Measurements from ENCODE around the gene SLC47A2. TPM values are rescaled to one million over a fixed set of nuclear protein-coding genes. Genes with fewer than 3 reads are reported as not detected.

Gene SLC47A2
- polyA plus RNA-seq, 1 donor: 5.5 TPM

GRCh38 chr17:19727501-19728078, 11.2 kb upstream of the SLC47A2 start:
- no peak for DNase-seq

DNA sequence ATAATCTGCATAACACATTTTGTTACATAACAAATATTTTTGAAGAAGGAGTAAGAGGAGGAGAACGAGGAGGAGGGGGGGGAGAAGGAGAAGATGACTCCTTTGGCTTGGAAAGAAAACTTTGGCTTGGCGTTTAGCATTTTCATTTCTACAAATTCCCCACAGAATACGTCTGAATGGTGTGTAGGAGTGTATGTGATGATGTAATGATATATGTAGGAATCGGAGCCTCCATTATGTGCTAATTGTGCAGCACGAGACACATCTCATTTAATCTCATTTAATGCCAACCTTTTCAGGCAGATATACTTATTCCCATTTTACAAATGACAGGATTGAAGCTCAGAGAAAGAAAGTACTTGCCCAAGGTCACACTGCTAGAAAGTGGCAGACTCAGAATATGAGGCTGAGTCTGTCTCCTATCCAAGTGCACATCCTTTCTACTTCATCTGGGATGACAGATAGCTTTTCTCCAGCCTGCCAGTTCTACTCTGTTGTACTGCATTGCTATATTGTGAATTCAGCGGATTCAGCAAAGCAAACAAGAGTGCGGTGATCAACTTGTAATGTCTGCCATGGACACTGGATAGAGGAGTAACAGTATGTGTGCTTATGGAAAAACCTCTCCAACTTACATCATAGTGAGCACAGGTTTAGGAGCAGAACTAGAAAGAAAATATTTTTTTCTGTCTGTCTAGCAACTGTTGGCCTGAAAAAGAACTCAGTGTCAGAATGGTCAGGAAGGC, 10.4 kb upstream of the SLC47A2 start:
- no peak for DNase-seq

- DNase-seq: no peak
Measured at GRCh38 chr17:19725486-19725885, 9.1 kb upstream of the SLC47A2 start.

DNA sequence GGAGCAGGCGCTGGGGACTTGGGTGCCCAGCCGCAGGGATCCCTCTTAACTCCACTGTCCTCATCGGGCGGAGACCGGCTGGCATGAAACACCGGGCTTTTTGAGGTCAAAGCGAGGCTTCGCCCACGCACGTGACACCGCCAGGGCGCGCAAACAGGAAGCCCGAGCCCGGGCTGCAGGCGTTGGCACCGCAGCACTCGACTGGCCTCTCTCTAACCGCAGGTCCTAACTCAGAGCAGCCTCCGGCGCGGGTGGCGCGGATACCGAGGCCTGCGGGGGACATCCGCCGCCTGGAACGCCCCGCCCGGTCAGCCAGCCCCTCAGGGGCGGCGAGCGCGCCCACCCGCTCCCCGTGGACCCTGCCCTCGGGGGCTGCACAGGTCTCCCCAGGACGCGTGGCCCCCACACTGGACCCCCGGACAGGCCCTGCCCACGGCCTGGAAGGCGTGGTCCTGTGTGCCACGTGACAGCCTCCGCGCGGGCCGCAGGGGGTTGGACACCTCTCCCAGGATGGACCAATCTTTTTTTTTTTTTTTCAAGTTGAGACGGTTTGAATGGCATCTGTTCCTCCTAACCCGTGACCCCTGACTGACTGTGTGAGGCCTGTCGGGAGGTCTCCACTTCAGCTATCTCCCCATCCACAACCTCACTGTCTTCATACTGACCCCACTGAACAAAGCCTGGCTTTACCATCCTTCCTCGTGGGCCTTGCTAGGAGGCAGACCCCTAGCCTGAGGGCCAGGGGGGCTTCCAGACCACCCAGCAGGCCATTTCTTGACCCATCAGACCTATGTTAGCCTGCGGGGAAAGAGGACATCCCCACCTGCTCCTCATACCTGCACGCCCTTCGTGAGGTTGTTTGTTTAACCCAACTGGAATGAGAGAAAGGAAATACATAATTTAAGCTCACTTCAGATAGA, 8.4 kb upstream of the SLC47A2 start:
- DNase-seq: no peak

DNA sequence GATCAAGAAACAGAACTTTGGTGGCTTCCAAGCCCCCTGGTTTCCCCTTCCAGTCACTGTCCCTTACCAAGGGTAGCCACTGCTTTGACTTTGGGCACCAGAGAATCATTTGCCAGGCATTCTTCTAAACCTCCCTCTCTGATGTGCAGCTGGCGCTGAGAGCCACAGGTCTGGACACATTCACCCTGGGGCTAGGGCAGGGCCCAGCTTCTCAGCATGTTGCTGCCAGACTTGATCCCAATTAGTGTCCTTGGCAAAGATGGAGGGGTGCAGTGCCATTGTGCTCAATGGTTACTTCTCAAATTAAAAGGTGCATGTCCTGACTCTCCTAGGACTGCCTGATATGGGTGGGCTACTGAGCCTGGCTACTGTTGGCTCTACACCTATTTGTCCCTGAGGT, 7.6 kb upstream of the SLC47A2 start:
- DNase-seq: no peak

- peak; percentile 64 for DNase-seq
Measured at GRCh38 chr17:19720631-19721426, 4.4 kb upstream of the SLC47A2 start.

GRCh38 chr17:19720210-19720475, 3.8 kb upstream of the SLC47A2 start:
- no peak for DNase-seq

DNA sequence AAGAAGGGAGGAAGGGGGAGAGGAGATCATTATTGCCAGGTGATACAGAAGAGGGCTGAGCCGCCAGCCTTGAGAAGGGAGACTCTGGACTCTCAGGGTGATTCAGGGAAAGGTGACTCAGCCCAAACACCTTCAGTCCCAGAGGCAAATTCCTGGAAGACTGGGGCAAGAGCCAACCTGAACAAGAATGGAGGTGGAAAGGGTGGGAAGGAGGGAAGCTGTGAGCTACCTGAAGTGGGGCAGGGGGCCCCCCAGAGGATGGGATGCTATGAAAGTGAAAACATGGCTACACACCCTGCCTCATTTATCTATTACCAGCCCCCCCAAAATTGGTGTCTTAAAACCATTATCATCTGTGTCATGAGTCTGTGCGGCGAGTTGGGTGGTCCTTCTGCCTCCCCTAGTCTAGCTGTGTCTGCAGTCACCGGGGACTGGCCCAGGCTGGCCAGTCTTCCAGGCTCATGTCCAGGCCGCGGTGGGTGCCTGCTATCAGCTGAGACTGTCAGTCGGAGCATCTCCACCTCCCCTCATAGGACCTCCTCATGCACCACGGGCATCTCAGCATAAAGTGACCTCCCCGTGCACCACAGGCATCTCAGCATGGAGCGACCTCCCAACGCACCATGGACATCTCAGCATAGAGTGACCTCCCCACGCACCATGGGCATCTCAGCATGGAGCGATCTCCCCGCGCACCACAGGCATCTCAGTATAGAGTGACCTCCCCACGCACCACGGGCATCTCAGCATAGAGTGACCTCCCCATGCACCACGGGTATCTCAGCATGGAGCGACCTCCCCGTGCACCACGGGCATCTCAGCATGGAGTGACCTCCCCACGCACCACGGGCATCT, 3.2 kb upstream of the SLC47A2 start:
- no peak for DNase-seq

DNA sequence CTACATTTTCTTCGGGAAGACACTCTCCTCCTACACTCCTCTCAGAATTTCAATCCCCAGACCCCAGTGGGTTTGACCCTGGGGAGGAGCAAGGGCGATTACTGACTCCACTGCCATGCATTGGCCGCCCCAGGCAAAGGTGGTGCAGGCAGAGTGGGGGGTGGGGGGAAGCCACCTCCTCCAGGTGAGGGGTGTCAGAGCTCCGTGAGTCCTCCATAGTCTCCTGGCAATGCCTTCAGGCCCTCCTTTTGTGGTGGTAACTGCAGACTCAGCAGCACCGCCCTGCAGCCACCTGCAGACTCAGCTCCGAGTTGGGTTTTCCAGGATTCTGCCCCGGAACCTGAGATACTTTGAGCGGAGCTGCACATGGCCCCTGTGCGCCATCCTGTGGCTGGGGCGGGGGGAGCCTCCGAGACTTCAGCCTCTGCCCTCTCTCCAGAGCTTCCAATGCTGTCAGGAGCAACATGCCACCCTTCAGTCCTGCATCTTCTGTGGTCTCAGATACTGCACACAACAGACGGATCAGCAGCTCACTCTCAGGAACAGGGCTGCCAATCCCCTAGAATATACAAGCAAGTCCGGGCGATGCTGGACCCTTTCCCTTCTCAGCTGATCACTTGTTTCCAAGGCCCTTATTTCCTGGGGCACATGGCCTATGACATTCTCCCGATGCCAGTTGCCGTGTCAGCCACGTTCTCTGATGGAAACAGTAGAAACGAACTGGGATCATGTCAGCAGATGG, 2.4 kb upstream of the SLC47A2 start:
- DNase-seq: no peak

DNA sequence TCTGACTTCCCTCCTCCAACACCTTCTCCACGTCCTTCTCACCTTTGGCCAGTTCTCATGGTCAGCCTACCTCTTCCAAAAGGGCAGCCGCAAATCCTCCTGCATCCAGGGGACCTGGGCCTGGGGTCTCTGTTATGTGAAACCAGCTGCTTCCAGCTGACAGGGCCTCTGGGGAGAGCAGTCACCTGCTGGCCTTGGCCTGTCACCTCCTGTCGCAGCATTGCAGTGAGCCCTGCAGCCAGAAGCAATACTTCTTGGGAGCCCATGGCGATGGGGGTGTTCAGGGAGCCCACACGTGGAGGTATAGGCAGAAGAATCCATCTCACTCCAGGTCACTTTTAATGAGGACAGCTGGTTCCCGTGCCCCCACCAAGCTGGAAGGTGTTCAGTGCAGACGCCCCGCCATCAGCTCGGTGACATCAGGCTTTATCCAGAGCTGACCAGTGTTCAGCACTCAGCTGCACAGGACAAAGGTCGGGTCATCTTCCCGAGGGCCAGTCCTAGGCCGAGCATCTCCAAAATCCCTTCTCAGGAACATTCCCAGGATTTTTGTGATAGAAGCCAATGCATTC, 1.7 kb upstream of the SLC47A2 start:
- no peak for DNase-seq

- DNase-seq: no peak
Measured at GRCh38 chr17:19717411-19717908, 1.1 kb upstream of the SLC47A2 start.

GRCh38 chr17:19717031-19717360, 612 bp upstream of the SLC47A2 start:
- no peak for DNase-seq

GRCh38 chr17:19714542-19715411, 1.6 kb downstream of the SLC47A2 start:
- no peak for DNase-seq

DNA sequence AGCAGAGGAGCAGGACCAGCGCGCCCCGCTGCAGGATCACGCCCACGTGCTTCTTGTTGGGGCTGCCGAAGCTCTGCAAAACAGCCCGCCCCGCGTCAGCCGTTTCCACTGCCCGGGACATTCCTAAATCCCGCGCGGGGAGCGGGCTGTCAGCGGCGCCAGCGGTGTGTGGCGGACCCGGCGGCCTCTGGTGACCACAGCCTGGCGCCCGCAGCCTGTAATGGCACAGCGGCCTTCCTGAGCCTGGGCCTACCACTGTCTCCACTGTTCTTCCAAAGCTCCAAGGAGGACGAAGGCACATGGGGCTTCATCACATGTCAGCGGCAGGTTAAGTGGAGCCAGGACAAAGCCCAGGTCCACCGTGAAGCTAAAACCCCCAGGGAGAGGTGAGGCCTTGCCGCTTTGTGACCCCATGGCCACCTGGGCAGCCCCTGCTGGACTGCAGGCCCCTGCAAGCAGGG, 2.5 kb downstream of the SLC47A2 start:
- no peak for DNase-seq

DNA sequence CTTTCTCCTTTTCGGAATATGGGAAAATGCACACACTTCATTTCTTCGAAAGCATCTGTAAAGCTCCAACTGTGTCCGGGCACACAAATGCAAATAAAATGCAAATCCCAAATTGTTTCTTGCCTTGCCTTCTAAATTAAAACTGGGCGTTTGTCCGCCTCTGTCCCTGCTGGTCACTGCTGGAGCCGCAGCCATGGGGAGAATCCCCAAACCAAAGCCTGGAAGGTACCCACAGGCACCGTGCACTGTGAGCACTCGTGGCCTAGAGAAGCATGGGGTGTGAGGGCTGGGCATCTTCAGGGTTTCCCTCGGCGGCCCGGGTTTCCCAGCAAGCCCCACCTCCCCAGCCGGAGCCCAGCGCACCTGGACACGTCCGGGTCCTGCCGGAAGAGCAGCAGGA, 2.9 kb downstream of the SLC47A2 start:
- no peak for DNase-seq

DNA sequence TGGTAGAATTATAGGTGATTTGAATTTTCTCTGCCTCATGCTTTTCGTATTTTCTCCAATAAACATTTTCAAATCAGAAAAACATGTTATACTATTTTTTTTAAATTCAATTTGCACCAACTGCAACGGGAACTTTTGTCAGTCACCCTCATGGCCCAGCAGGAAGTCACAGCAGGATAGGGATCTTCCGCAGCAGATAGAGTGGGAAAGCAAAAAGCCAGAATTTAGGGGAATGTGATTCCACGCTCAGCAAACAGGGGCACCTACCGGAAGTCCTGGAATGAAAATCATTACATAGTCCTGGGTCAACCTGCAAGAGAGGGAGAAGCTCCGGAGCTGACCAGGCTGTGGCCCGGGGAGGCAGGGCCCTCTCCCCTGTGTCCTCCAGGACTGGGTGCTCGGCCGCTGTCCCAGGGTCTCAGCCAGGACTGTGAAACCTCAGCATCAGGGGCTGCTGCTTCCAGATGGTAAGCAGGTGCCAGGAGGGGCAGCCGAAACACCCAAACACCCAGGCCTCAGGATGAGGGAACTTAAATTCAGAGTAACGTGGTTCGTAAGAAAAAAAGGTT, 3.9 kb downstream of the SLC47A2 start:
- DNase-seq: no peak

DNA sequence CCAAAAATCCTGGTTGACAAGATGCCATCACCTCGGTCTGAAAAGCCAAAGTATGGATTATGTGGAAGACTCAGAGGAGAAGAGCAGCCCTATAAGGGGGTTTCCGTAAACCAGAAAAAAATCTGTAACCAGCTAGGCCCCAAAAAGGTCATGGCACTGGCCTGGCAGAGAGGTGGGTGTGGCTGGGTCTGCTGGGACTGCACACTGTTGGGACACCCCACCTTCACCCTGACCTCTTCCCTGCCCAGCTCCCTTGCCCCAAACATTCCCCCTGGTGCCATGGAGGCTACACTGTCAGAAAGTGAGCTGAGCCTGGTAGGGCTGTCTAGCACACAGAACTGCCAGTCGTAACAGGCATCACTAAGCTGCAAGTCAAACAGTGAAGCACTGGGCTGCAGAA, 6.5 kb downstream of the SLC47A2 start:
- DNase-seq: no peak

DNA sequence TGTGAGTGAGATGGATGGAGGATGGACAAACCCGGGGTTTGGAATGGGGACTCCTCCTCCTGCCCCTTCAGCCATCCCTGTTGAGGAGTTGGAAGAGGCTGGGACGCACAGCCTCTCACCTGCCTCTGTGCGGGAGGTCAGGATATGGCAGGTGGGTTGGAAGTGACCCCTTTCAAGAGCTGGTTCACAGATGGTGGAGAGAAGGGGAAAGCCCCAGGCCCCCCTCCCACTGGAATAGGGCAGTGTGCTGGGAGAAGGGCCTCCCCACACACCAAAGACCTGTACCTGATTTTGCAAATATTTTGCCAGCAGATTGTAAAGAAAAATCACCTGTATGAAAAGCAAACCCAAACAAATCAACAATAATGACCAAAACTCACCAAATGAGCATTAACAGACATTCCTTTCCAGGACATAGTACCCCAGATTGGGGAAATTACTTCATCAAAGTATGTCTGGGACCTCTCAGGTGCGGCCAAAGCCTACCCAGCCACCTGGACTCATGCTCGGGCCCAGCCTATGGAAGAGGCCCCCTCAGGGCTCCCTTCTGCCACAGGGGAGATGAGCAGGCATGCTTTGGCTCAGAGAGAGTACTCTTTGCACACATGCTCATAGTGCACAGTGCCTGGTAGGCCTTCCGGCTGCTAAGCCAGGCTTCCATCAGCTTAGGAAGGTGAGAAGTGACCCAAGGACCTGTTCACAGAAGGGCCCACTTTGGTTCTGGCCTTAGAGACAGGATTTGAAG, 7.8 kb downstream of the SLC47A2 start:
- no peak for DNase-seq
